ENCODE data around the gene B4GALT3.

B4GALT3 gene

GRCh38 chr1:161209790-161210409 is 32.6 kb upstream of the B4GALT3 start:
- DNase-seq: peak; percentile 52

GRCh38 chr1:161207173-161207572 is 29.9 kb upstream of the B4GALT3 start:
- DNase-seq: no peak

GRCh38 chr1:161206411-161207140 is 29.3 kb upstream of the B4GALT3 start:
- DNase-seq: no peak

GRCh38 chr1:161201836-161202712 is 24.8 kb upstream of the B4GALT3 start, which contains the start of gene NDUFS2:
Gene NDUFS2, plus strand, starts transcription at chr1:161202367. Its CDS starts 19 bp downstream, at chr1:161202386.
- peak; percentile 92 for DNase-seq

GRCh38 chr1:161200992-161201835 is 23.9 kb upstream of the B4GALT3 start:
- DNase-seq: no peak

- DNase-seq: no peak
These were observed 23.2 kb upstream of the B4GALT3 start for GRCh38 chr1:161200421-161200991.

GRCh38 chr1:161199506-161200139 is 22.3 kb upstream of the B4GALT3 start:
- DNase-seq: no peak

GRCh38 chr1:161198897-161199431 is 21.7 kb upstream of the B4GALT3 start, which contains the start of gene ADAMTS4:
Gene ADAMTS4, minus strand, starts transcription at chr1:161199054. Its CDS starts 427 bp downstream, at chr1:161198627.
- no peak for DNase-seq

- DNase-seq: peak; percentile 71
These were observed 21.0 kb upstream of the B4GALT3 start for GRCh38 chr1:161198194-161198896.

- DNase-seq: no peak
These were observed 20.4 kb upstream of the B4GALT3 start for GRCh38 chr1:161197560-161198193.

GRCh38 chr1:161196521-161197451 is 19.5 kb upstream of the B4GALT3 start:
- DNase-seq: peak; percentile 42

- DNase-seq: no peak
These were observed 18.8 kb upstream of the B4GALT3 start for GRCh38 chr1:161196111-161196510.

- DNase-seq: no peak
These were observed 17.9 kb upstream of the B4GALT3 start for GRCh38 chr1:161195171-161195570.

GRCh38 chr1:161193561-161194235 is 16.4 kb upstream of the B4GALT3 start:
- no peak for DNase-seq

- peak; percentile 42 for DNase-seq
These were observed 15.5 kb upstream of the B4GALT3 start for GRCh38 chr1:161192476-161193465.

GRCh38 chr1:161191971-161192370 is 14.7 kb upstream of the B4GALT3 start:
- no peak for DNase-seq
